Stimulated activated effector memory CD8-positive, alpha-beta T cell treated with anti-CD3 and anti-CD28 coated beads, Interleukin-12 subunit alpha, Interleukin-12 subunit beta, amount 100 ng/mL, for 72 hours (primary cell): Measurements from ENCODE around the gene SMYD5.
"Not testable (repeated sequence)": the region's sequence is repeated elsewhere in the genome, so short reads cannot be mapped to it uniquely, and the experiment has no call there.

Source experiments
- ATAC-seq: fragments of 150-1000 bp; cut with Tn5 transposase; 2 replicates; pipeline ENCODE4 v1.10.0; 2021
- DNase-seq, 2 donors: peaks; one replicate each; pipeline ENCODE4 v3.0.0; 2021 to 2022; ENCODE audit warnings: low spot score in 2 of 2
- H3K27ac Mint-ChIP-seq: one replicate; pipeline ENCODE4 v1.8.0; 2022; ENCODE audit warnings: mild to moderate bottlenecking, mixed read lengths
- H3K36me3 Mint-ChIP-seq: one replicate; pipeline ENCODE4 v1.8.0; 2022; ENCODE audit warnings: mild to moderate bottlenecking, mixed read lengths
- H3K4me1 Mint-ChIP-seq: one replicate; pipeline ENCODE4 v1.8.0; 2022; ENCODE audit warnings: mixed read lengths
- H3K4me3 Mint-ChIP-seq: one replicate; pipeline ENCODE4 v1.8.0; 2022; ENCODE audit warnings: mild to moderate bottlenecking, mixed read lengths
- H3K9me3 Mint-ChIP-seq: one replicate; pipeline ENCODE4 v1.8.0; 2022; ENCODE audit warnings: mixed read lengths

Gene SMYD5

GRCh38 chr2:73187549-73187948 lies 26.5 kb upstream of the SMYD5 start:
- H3K36me3 Mint-ChIP-seq = no peaks in the 10 kb centered on the region
- ATAC-seq = no peak
- no peak overlapping the region for H3K4me3 Mint-ChIP-seq
- H3K9me3 Mint-ChIP-seq = no peaks in the 10 kb centered on the region
- H3K27ac Mint-ChIP-seq = no peak overlapping the region
- H3K4me1 Mint-ChIP-seq = no peaks in the 10 kb centered on the region
- DNase-seq = no peak

GRCh38 chr2:73197579-73197978 lies 16.5 kb upstream of the SMYD5 start:
- Mint-ChIP-seq H3K36me3 (no peaks in the 10 kb centered on the region), H3K9me3 (peaks cover 2% of the 10 kb centered on the region), H3K4me3 (no peak overlapping the region), H3K4me1 (no peaks in the 10 kb centered on the region), H3K27ac (no peak overlapping the region)
- no peak for DNase-seq
- no peak for ATAC-seq

- H3K36me3 Mint-ChIP-seq, H3K4me3 Mint-ChIP-seq, H3K4me1 Mint-ChIP-seq, H3K9me3 Mint-ChIP-seq, DNase-seq, H3K27ac Mint-ChIP-seq: not testable (repeated sequence)
- ATAC-seq = peak; percentile 36
Observed at GRCh38 chr2:73200281-73200680, 13.8 kb upstream of the SMYD5 start.

GRCh38 chr2:73202156-73203054 lies 11.6 kb upstream of the SMYD5 start, which contains the start of gene NOTO:
NOTO (plus strand) TSS chr2:73202574; CDS start chr2:73202667, 93 bp downstream.
- DNase-seq (no peak), ATAC-seq (peak; percentile 49)
- Mint-ChIP-seq H3K4me3 (peak within 1 kb of the TSS; percentile 48), H3K36me3 (no peaks in the 10 kb centered on the region), H3K27ac (no peak within 1 kb of the TSS), H3K9me3 (no peaks in the 10 kb centered on the region), H3K4me1 (no peaks in the 10 kb centered on the region)

GRCh38 chr2:73203055-73203681 lies 10.9 kb upstream of the SMYD5 start:
- Mint-ChIP-seq H3K4me3 (peak overlapping the region; percentile 48), H3K4me1 (no peaks in the 10 kb centered on the region), H3K9me3 (no peaks in the 10 kb centered on the region), H3K27ac (no peak overlapping the region), H3K36me3 (no peaks in the 10 kb centered on the region)
- ATAC-seq (no peak), DNase-seq (no peak)

- no peaks in the 10 kb centered on the region for H3K4me1 Mint-ChIP-seq
- no peaks in the 10 kb centered on the region for H3K9me3 Mint-ChIP-seq
- H3K27ac Mint-ChIP-seq = no peak overlapping the region
- H3K36me3 Mint-ChIP-seq = no peaks in the 10 kb centered on the region
- no peak for ATAC-seq
- H3K4me3 Mint-ChIP-seq = no peak overlapping the region
- no peak for DNase-seq
Observed at GRCh38 chr2:73205611-73206010, 8.4 kb upstream of the SMYD5 start.

- Mint-ChIP-seq H3K4me1 (peaks cover 3% of the 10 kb centered on the region), H3K27ac (no peak overlapping the region), H3K36me3 (no peaks in the 10 kb centered on the region), H3K4me3 (no peak overlapping the region), H3K9me3 (no peaks in the 10 kb centered on the region)
- no peak for DNase-seq
- no peak for ATAC-seq
Observed at GRCh38 chr2:73208258-73208657, 5.8 kb upstream of the SMYD5 start.

- no peak for DNase-seq
- Mint-ChIP-seq H3K4me3 (no peak overlapping the region), H3K27ac (no peak overlapping the region), H3K9me3 (no peaks in the 10 kb centered on the region), H3K36me3 (no peaks in the 10 kb centered on the region), H3K4me1 (peaks cover 20% of the 10 kb centered on the region)
- no peak for ATAC-seq
Observed at GRCh38 chr2:73210019-73210418, 4.0 kb upstream of the SMYD5 start.

- H3K4me3 Mint-ChIP-seq = no peak overlapping the region
- H3K27ac Mint-ChIP-seq = no peak overlapping the region
- no peak for ATAC-seq
- no peaks in the 10 kb centered on the region for H3K9me3 Mint-ChIP-seq
- peaks cover 6% of the 10 kb centered on the region for H3K36me3 Mint-ChIP-seq
- no peak for DNase-seq
- peaks cover 27% of the 10 kb centered on the region for H3K4me1 Mint-ChIP-seq
Observed at GRCh38 chr2:73210696-73211095, 3.3 kb upstream of the SMYD5 start.

GRCh38 chr2:73212098-73212447 lies 2.0 kb upstream of the SMYD5 start:
- DNase-seq = no peak
- Mint-ChIP-seq H3K4me1 (peaks cover 29% of the 10 kb centered on the region), H3K27ac (no peak overlapping the region), H3K9me3 (no peaks in the 10 kb centered on the region), H3K36me3 (peaks cover 6% of the 10 kb centered on the region), H3K4me3 (no peak overlapping the region)
- ATAC-seq = no peak

- peak; percentile 82 for ATAC-seq
- peak; percentile 70 to 89 for DNase-seq
- peak overlapping the region; percentile 91 for H3K4me3 Mint-ChIP-seq
- peaks cover 29% of the 10 kb centered on the region for H3K4me1 Mint-ChIP-seq
- H3K27ac Mint-ChIP-seq = no peak overlapping the region
- no peaks in the 10 kb centered on the region for H3K9me3 Mint-ChIP-seq
- H3K36me3 Mint-ChIP-seq = peaks cover 6% of the 10 kb centered on the region
Observed at GRCh38 chr2:73212448-73213176, 1.4 kb upstream of the SMYD5 start.

GRCh38 chr2:73215254-73215653 lies 1.2 kb downstream of the SMYD5 start:
- Mint-ChIP-seq H3K9me3 (no peaks in the 10 kb centered on the region), H3K27ac (peak overlapping the region; percentile 96), H3K4me3 (peak overlapping the region; percentile 91), H3K36me3 (peaks cover 13% of the 10 kb centered on the region), H3K4me1 (peaks cover 29% of the 10 kb centered on the region)
- DNase-seq = no peak
- no peak for ATAC-seq

- H3K36me3 Mint-ChIP-seq = peaks cover 31% of the 10 kb centered on the region
- H3K9me3 Mint-ChIP-seq = no peaks in the 10 kb centered on the region
- H3K4me1 Mint-ChIP-seq = peaks cover 29% of the 10 kb centered on the region
- ATAC-seq = no peak
- H3K27ac Mint-ChIP-seq = peak overlapping the region; percentile 67
- no peak overlapping the region for H3K4me3 Mint-ChIP-seq
- DNase-seq = no peak
Observed at GRCh38 chr2:73217160-73217559, 3.1 kb downstream of the SMYD5 start.

- Mint-ChIP-seq H3K4me3 (no peak overlapping the region), H3K27ac (peak overlapping the region; percentile 67)
- no peak for ATAC-seq
Observed at GRCh38 chr2:73217826-73218225, 3.8 kb downstream of the SMYD5 start.

GRCh38 chr2:73218298-73218697 lies 4.3 kb downstream of the SMYD5 start:
- H3K4me3 Mint-ChIP-seq = no peak overlapping the region
- DNase-seq (no peak), ATAC-seq (no peak)
- H3K36me3 Mint-ChIP-seq = peaks cover 38% of the 10 kb centered on the region
- peaks cover 26% of the 10 kb centered on the region for H3K4me1 Mint-ChIP-seq
- no peaks in the 10 kb centered on the region for H3K9me3 Mint-ChIP-seq
- peak overlapping the region; percentile 67 for H3K27ac Mint-ChIP-seq

More at GRCh38 chr2:73217826-73218225, 3.8 kb downstream of the SMYD5 start:
- Mint-ChIP-seq H3K4me1 (peaks cover 29% of the 10 kb centered on the region), H3K36me3 (peaks cover 37% of the 10 kb centered on the region), H3K9me3 (no peaks in the 10 kb centered on the region)
- DNase-seq = no peak
